HepG2 (cell line): ENCODE data around the gene EWSR1. TPM values are rescaled to one million over a fixed set of nuclear protein-coding genes. Genes with fewer than 3 reads are reported as not detected.

ENCODE experiments used
- ATAC-seq: fragments of 200-7000 bp; cut with Tn5 transposase; 3 replicates; pipeline ENCODE4 v1.9.1; 2020; ENCODE audit warnings: mild to moderate bottlenecking, moderate library complexity
- BruUV-seq: library from RNA; stranded (reverse); fragments of 400-500 nt; replicated peaks from 2 replicates; lab custom pipeline; 2021; lab: Mats Ljungman, UMichigan
- CTCF ChIA-PET: fragments of 300-600 bp; formaldehyde crosslinking; extraction: SDS; loops from one replicate; lab custom pipeline; 2021; ENCODE audit warnings: low total read pairs, inconsistent platforms, low intra/inter-chr PET ratio; lab: Yijun Ruan, JAX
- POLR2A ChIA-PET: fragments of 350-600 bp; sonication (Branson Sonifier 250); formaldehyde crosslinking; loops from one replicate; lab custom pipeline; 2020; ENCODE audit warnings: antibody characterized with exemption, inconsistent platforms; lab: Yijun Ruan, JAX
- DNase-seq: peaks from one replicate; pipeline ENCODE4 v3.0.0-alpha.2; 2015; ENCODE audit warnings: low spot score
- FAIRE-seq: peaks from 3 replicates; lab custom pipeline; 2011; peaks lifted over from hg19 to GRCh38; lab: Jason Lieb, UNC
- H2AFZ ChIP-seq: one replicate; pipeline ENCODE4 v1.6.1; 2011; ENCODE audit warnings: low read length, inconsistent platforms
- H3K27ac ChIP-seq: fragments of 300-600 bp; 3 replicates; pipeline ENCODE4 v1.8.0; 2011; ENCODE audit warnings: mixed run types, mild to moderate bottlenecking, mixed read lengths, low read length, inconsistent platforms; ENCODE audit not compliant: insufficient read depth; ENCODE audit errors: extremely low read length
- H3K27me3 ChIP-seq, 2 experiments: fragments of 200-600 bp in 1 of 2; 2 replicates in 1 of 2; 3 replicates in 1 of 2; pipeline versions ENCODE4 v1.6.0 to v1.8.0; 2011; ENCODE audit warnings: low read length in 2 of 2, mild to moderate bottlenecking in 2 of 2, moderate library complexity in 2 of 2, inconsistent platforms in 1 of 2; ENCODE audit not compliant: insufficient read depth in 2 of 2, control insufficient read depth in 1 of 2
- H3K36me3 ChIP-seq, 2 experiments: fragments of 200-600 bp in 1 of 2; replicated peaks in 1 of 2; 2 replicates in 1 of 2; 3 replicates in 1 of 2; pipeline versions ENCODE4 v1.5.1 to v1.8.0; 2011; ENCODE audit warnings: low read length in 2 of 2, inconsistent platforms in 1 of 2; ENCODE audit not compliant: insufficient read depth in 2 of 2, control insufficient read depth in 1 of 2
- H3K4me1 ChIP-seq: 2 replicates; pipeline ENCODE4 v1.5.1; 2012; ENCODE audit warnings: low read length, inconsistent platforms; ENCODE audit not compliant: insufficient read depth
- H3K4me2 ChIP-seq: 2 replicates; pipeline ENCODE4 v1.6.0; 2011; ENCODE audit warnings: low read depth, low read length, inconsistent platforms
- H3K4me3 ChIP-seq, 3 experiments: fragments of 200-600 bp in 1 of 3; sonication (generic), shearing (Covaris generic) in 1 of 3; replicated peaks in 1 of 3; 2 replicates each; pipeline ENCODE4 v1.5.1; 2011 to 2016; ENCODE audit warnings: low read length in 3 of 3, inconsistent platforms in 2 of 3, low read depth in 2 of 3, mild to moderate bottlenecking in 2 of 3, control low read depth in 1 of 3, mixed read lengths in 1 of 3; ENCODE audit not compliant: insufficient read depth in 1 of 3
- H3K79me2 ChIP-seq: one replicate; pipeline ENCODE4 v1.6.1; 2011; ENCODE audit warnings: low read length, inconsistent platforms; ENCODE audit not compliant: insufficient read depth
- H3K9ac ChIP-seq: 2 replicates; pipeline ENCODE4 v1.6.0; 2011; ENCODE audit warnings: mild to moderate bottlenecking, low read depth, low read length, inconsistent platforms; ENCODE audit not compliant: insufficient read depth
- H3K9me3 ChIP-seq: 2 replicates; pipeline ENCODE4 v1.5.1; 2012; ENCODE audit warnings: mild to moderate bottlenecking, low read length
- H4K20me1 ChIP-seq: 2 replicates; pipeline ENCODE4 v1.6.0; 2011; ENCODE audit warnings: inconsistent platforms, mild to moderate bottlenecking, low read length, moderate library complexity; ENCODE audit not compliant: insufficient read depth
- ASH2L ChIP-seq: fragments of 300-600, 200-600 bp; sonication (generic); IDR thresholded peaks from 2 replicates; pipeline ENCODE4 v1.7.0; 2017; ENCODE audit warnings: low read depth, mild to moderate bottlenecking, moderate library complexity, mixed read lengths, low read length; ENCODE audit not compliant: insufficient read length
- NFIC ChIP-seq: IDR thresholded peaks from 2 replicates; pipeline ENCODE4 v1.6.1; 2012; ENCODE audit warnings: mild to moderate bottlenecking, low read length, inconsistent platforms
- PHF5A ChIP-seq: IDR thresholded peaks from one replicate; pipeline ENCODE4 v1.6.1; 2018; ENCODE audit warnings: low read depth, missing genetic modification reagents; ENCODE audit not compliant: unreplicated experiment
- SALL1 ChIP-seq: sonication (generic); formaldehyde crosslinking; IDR thresholded peaks from 2 replicates; pipeline ENCODE4 v1.8.0; 2022; ENCODE audit warnings: mild to moderate bottlenecking, missing genetic modification reagents
- TCF12 ChIP-seq, 2 experiments: fragments of 450-650 bp in 1 of 2; sonication (generic) in 1 of 2; formaldehyde crosslinking in 1 of 2; IDR thresholded peaks; 2 replicates each; pipeline versions ENCODE4 v1.6.1 to v1.8.0; 2017 to 2022; ENCODE audit warnings: antibody characterized with exemption in 1 of 2, mild to moderate bottlenecking in 1 of 2, missing genetic modification reagents in 1 of 2, moderate library complexity in 1 of 2
- ZFX ChIP-seq: sonication (generic); formaldehyde crosslinking; IDR thresholded peaks from 2 replicates; pipeline ENCODE4 v1.4.0; 2020; ENCODE audit warnings: mild to moderate bottlenecking, low read depth, missing genetic modification reagents, moderate library complexity
- ZNF615 ChIP-seq: sonication (generic); formaldehyde crosslinking; IDR thresholded peaks from 2 replicates; pipeline ENCODE4 v1.5.0; 2020; ENCODE audit warnings: mild to moderate bottlenecking, missing genetic modification reagents, borderline replicate concordance
- ZNF703 ChIP-seq: sonication (generic); formaldehyde crosslinking; IDR thresholded peaks from 2 replicates; pipeline ENCODE4 v1.5.1; 2020; ENCODE audit warnings: missing genetic modification reagents, mild to moderate bottlenecking, moderate library complexity, borderline replicate concordance
- ZSCAN31 ChIP-seq: sonication (generic); formaldehyde crosslinking; IDR thresholded peaks from 2 replicates; pipeline ENCODE4 v1.5.0; 2020; ENCODE audit warnings: low read depth, mild to moderate bottlenecking, missing genetic modification reagents
- WGBS: methylation state at CpG from one replicate; pipeline ENCODE4 v1.1.6; 2017; ENCODE audit warnings: low lambda C conversion rate; 5-methylcytosine and 5-hydroxymethylcytosine counted together
- in situ Hi-C: cut with HindIII; loops from 2 replicates; pipeline ENCODE4 v1.10.0; 2017; ENCODE audit warnings: low pct_unique_long_range_greater_than_20kb; ENCODE audit not compliant: extremely low pct_ligation_motif_present
- intact Hi-C: fragments of 100-400 bp; cut with micrococcal nuclease; formaldehyde crosslinking; loops from one replicate; pipeline ENCODE4 v1.10.0; 2022; ENCODE audit not compliant: unreplicated experiment
- polyA plus RNA-seq, 8 experiments: library from polyadenylated mRNA; depleted of rRNA in 3 of 8; stranded (reverse) in 7 of 8; unstranded in 1 of 8; fragments of >200 nt; fragmentation: Illumina TruSeq in 4 of 8; extraction: Trizol in 4 of 8; gene quantifications; 2 replicates each; pipeline versions ENCODE4 v1.2.1 to v1.2.3, GENCODE V29; 2011 to 2016; ENCODE audit warnings: low read depth in 4 of 8, missing spikeins in 1 of 8, mixed read lengths in 1 of 8; ENCODE audit not compliant: insufficient read depth in 1 of 8
- total RNA-seq, 5 experiments: library from RNA; depleted of rRNA; stranded (reverse); fragments of >200 nt; fragmentation: Illumina TruSeq; extraction: Trizol; gene quantifications; 2 replicates each; pipeline ENCODE4 v1.2.3, GENCODE V29; 2016; ENCODE audit warnings: low read depth in 1 of 5
- TF ChIP-seq, protein P1 (sequence below): sonication (generic); formaldehyde crosslinking; IDR thresholded peaks from 2 replicates; pipeline ENCODE4 v1.4.0; 2020; ENCODE audit warnings: missing genetic modification reagents
- TF ChIP-seq, protein P2 (sequence below): sonication (generic); formaldehyde crosslinking; IDR thresholded peaks from 2 replicates; pipeline ENCODE4 v1.5.0; 2020; ENCODE audit warnings: missing genetic modification reagents, mild to moderate bottlenecking, borderline replicate concordance
- TF ChIP-seq, protein P3 (sequence below): IDR thresholded peaks from 2 replicates; pipeline ENCODE4 v1.6.1; 2012; ENCODE audit warnings: low read length, improper control_type of control experiment

EWSR1 gene
- total and polyA plus RNA-seq, 2 of the 13 experiments (the other 11 are each of a cell fraction or from before 2014, with no cell fraction given), result 211 to 326 TPM

DNA sequence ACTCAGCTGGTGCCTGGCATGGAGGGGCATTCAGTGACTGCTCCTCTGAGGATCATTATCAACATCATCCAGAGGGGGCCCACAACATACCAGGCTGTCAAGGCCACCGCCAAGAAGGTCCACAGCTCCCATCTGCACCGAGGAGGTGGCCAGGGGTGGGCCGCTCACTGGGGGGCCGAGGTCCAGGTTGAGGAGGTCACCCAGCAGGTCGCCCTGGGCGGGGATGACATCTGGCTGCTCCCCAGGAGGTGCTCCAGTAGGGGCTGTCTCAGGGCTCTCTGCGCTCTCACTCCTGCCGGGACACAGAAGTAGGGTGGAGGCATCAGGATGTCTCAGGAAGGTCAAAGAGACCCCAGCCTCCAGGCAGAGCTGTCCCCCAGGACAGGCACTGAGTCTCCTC is 72.5 kb downstream of the EWSR1 start:
- CTCF ChIA-PET, result no interaction called here
- no peak overlapping the region for H3K4me2 ChIP-seq
- POLR2A ChIA-PET, result no interaction called here
- no peak overlapping the region for H2AFZ ChIP-seq
- TF ChIP-seq ASH2L (no peak), ZFX (CRISPR knock-in tag) (no peak), ZSCAN31 (no peak), NFIC (no peak), ZNF615 (CRISPR knock-in tag) (no peak)
- ATAC-seq (no peak), DNase-seq (no peak), FAIRE-seq (no peak)
- H3K36me3 ChIP-seq, result peaks cover 18 to 40% of the 10 kb centered on the region in 2 experiments
- no peaks in the 10 kb centered on the region for H3K79me2 ChIP-seq
- H3K27ac ChIP-seq, result no peak overlapping the region
- in situ Hi-C loops, result no loop called here
- no peaks in the 10 kb centered on the region for H3K9me3 ChIP-seq
- no TSS peak for BruUV-seq
- intact Hi-C loops, result no loop called here
- H3K4me3 ChIP-seq, result no peak overlapping the region
- 100% methylated on average over 2 of the region's 8 CpGs for WGBS
- no peaks in the 10 kb centered on the region for H4K20me1 ChIP-seq
- no peak overlapping the region for H3K9ac ChIP-seq
- no peaks in the 10 kb centered on the region for H3K27me3 ChIP-seq
- peaks cover 34% of the 10 kb centered on the region for H3K4me1 ChIP-seq

GRCh38 chr22:29341056-29341848 is 73.2 kb downstream of the EWSR1 start:
- intact Hi-C loops (no loop called here), in situ Hi-C loops (no loop called here)
- H4K20me1 ChIP-seq, result no peaks in the 10 kb centered on the region
- H3K36me3 ChIP-seq, result peaks cover 20 to 45% of the 10 kb centered on the region in 2 experiments; a peak in 4 of 5 replicates
- no peak for ATAC-seq
- H3K4me1 ChIP-seq, result peaks cover 32% of the 10 kb centered on the region
- WGBS, result 98% methylated on average over 23 of the region's 25 CpGs
- no peak for DNase-seq
- H3K4me2 ChIP-seq, result no peak overlapping the region
- POLR2A ChIA-PET, result no interaction called here
- no TSS peak for BruUV-seq
- H3K27ac ChIP-seq, result peak overlapping the region; percentile 54
- FAIRE-seq, result no peak
- no peak overlapping the region for H2AFZ ChIP-seq
- H3K79me2 ChIP-seq, result no peaks in the 10 kb centered on the region
- CTCF ChIA-PET, result no interaction called here
- no peak overlapping the region for H3K9ac ChIP-seq
- H3K4me3 ChIP-seq, result no peak overlapping the region
- H3K9me3 ChIP-seq, result no peaks in the 10 kb centered on the region
- H3K27me3 ChIP-seq, result no peaks in the 10 kb centered on the region
- TF ChIP-seq SALL1 (no peak), ZNF703 (CRISPR knock-in tag) (no peak), PHF5A (no peak), TCF12 (IDR thresholded peaks at IDR 0.05) (no peak), TCF12 (CRISPR knock-in tag; IDR thresholded peaks at IDR 0.05) (no peak)
- TF ChIP-seq, protein P1, sequence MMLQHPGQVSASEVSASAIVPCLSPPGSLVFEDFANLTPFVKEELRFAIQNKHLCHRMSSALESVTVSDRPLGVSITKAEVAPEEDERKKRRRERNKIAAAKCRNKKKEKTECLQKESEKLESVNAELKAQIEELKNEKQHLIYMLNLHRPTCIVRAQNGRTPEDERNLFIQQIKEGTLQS, result no peak
- TF ChIP-seq, protein P2, sequence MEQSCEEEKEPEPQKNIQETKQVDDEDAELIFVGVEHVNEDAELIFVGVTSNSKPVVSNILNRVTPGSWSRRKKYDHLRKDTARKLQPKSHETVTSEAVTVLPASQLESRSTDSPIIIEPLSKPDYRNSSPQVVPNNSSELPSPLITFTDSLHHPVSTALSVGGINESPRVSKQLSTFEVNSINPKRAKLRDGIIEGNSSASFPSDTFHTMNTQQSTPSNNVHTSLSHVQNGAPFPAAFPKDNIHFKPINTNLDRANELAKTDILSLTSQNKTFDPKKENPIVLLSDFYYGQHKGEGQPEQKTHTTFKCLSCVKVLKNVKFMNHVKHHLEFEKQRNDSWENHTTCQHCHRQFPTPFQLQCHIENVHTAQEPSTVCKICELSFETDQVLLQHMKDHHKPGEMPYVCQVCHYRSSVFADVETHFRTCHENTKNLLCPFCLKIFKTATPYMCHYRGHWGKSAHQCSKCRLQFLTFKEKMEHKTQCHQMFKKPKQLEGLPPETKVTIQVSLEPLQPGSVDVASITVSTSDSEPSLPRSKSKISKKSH (CRISPR knock-in tag), result no peak
- TF ChIP-seq, protein P3, sequence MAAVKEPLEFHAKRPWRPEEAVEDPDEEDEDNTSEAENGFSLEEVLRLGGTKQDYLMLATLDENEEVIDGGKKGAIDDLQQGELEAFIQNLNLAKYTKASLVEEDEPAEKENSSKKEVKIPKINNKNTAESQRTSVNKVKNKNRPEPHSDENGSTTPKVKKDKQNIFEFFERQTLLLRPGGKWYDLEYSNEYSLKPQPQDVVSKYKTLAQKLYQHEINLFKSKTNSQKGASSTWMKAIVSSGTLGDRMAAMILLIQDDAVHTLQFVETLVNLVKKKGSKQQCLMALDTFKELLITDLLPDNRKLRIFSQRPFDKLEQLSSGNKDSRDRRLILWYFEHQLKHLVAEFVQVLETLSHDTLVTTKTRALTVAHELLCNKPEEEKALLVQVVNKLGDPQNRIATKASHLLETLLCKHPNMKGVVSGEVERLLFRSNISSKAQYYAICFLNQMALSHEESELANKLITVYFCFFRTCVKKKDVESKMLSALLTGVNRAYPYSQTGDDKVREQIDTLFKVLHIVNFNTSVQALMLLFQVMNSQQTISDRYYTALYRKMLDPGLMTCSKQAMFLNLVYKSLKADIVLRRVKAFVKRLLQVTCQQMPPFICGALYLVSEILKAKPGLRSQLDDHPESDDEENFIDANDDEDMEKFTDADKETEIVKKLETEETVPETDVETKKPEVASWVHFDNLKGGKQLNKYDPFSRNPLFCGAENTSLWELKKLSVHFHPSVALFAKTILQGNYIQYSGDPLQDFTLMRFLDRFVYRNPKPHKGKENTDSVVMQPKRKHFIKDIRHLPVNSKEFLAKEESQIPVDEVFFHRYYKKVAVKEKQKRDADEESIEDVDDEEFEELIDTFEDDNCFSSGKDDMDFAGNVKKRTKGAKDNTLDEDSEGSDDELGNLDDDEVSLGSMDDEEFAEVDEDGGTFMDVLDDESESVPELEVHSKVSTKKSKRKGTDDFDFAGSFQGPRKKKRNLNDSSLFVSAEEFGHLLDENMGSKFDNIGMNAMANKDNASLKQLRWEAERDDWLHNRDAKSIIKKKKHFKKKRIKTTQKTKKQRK, result no peak
